HG03558 (cell line): ENCODE data around the gene FOXC1.

Source experiments
- ATAC-seq: cut with Tn5 transposase; IDR thresholded peaks from one replicate; pipeline ENCODE4 v1.9.1; 2021; ENCODE audit warnings: moderate number of reproducible peaks; ENCODE audit not compliant: unreplicated experiment; ENCODE audit errors: extremely low read depth

FOXC1 gene

DNA sequence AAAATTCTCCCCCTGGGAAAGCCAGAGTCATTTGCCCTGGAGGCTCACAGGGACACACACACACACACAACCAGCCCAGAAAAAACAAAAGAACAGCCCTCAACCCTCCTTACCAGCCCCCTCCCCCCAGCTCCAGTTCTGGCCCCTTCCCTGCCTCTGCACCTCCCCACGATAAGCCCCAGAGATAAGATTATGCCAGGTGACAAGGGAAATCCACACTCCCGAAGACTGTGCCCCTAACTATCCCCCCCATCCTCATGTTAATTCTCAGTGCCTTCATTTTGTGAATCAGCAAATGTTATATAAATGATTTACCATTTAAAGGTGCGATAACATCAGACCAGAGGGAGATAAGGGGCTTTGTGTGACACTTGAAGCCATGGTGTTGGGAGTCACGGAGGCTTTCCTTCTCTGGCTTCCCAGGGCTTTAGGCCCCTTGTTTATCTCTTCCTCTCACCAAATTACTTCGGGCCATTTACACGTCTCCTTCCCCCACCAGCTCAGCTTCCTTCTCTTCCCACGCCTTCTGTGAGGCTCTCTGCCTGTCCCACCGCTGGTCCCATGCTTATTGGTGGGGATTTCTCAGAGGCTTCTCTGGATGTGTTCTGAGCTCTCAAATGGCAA, 12.5 kb upstream of the FOXC1 start:
- ATAC-seq = no peak

GRCh38 chr6:1597924-1598323, 11.8 kb upstream of the FOXC1 start:
- no peak for ATAC-seq

DNA sequence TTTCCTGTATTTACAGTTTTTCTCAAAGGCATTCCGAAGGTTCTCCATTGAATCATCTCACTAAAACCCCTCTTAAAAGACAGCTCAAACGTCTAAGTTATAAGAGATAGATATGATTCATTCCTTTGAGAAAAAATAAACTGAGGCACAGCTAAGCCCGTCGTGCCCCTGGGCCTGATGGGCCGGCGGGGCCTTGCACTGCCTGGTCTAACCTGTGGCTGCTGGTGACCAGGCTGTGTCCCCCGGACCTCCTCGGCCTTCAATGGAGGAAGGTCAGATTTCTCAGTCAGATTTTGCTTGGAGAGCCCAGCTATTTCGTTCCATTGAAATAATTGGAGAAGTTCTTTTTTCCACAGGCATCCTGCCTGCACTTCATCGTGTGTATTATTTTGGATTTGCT, 11.3 kb upstream of the FOXC1 start:
- no peak for ATAC-seq

GRCh38 chr6:1598886-1599285, 10.8 kb upstream of the FOXC1 start:
- ATAC-seq = no peak

DNA sequence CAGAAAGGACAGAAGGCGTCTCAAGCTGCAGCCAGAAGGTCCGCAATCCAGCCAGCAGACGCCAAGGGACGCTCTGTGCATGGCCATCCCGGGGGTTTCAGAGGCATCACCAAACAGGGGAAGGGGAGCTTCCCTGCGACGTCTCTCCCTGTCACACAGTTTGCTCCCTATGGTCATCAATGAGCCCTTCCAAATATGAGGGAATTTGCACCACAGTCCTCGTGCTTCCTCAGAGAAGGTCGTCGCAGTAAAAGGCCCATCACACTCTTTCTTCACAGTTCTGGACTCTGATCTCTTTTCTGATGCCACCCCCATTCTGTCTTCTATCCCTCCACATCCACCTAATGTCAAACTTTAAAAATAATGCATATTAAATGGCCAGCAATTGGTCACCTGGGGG, 10.2 kb upstream of the FOXC1 start:
- ATAC-seq = no peak

- ATAC-seq = no peak
Observed at GRCh38 chr6:1600063-1600763, 9.5 kb upstream of the FOXC1 start.

- ATAC-seq = no peak
Observed at GRCh38 chr6:1600764-1601157, 9.0 kb upstream of the FOXC1 start.

DNA sequence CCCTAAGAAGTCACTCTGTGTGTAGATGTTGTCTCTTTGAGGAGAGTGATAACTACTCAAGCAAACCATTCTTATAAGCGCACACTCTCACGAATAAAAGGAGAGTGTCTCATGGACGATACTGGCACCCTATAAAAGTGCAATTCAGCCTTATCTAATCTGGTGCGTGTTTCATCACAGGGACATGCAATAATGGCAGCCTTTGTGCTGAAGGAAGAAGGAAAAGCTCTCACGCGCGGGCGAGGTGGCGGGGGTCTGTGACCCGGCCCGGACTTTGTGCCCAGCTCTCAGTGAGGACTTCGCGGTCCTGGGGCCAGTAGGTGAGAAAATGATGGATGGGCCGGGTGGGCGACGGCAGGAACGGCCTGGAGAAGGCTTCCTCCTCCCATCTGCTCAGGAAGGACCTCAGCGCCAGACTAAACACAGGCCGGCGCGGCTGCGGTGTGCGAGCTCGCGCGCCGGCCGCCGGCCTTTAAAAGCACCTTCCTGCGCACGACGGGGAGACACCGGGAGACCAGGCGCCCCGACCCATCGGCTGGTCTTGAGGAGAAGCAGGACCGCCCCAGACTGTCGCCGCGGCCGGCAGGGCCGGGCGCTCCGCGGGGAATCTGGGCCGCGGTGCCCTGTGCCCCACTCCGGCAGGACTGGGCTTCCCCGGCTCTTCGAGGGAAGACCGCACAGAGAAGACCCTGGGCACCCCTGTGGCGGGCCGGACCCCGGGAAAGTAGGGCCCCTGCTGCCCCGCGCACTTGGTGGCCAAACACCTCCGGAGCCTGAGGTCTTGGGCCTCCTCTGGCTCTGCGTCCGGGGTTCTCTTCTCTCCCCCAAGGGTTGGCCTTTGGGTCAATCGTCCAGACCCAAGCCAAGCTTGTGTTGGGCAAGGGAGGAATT, 8.3 kb upstream of the FOXC1 start:
- ATAC-seq = no peak

DNA sequence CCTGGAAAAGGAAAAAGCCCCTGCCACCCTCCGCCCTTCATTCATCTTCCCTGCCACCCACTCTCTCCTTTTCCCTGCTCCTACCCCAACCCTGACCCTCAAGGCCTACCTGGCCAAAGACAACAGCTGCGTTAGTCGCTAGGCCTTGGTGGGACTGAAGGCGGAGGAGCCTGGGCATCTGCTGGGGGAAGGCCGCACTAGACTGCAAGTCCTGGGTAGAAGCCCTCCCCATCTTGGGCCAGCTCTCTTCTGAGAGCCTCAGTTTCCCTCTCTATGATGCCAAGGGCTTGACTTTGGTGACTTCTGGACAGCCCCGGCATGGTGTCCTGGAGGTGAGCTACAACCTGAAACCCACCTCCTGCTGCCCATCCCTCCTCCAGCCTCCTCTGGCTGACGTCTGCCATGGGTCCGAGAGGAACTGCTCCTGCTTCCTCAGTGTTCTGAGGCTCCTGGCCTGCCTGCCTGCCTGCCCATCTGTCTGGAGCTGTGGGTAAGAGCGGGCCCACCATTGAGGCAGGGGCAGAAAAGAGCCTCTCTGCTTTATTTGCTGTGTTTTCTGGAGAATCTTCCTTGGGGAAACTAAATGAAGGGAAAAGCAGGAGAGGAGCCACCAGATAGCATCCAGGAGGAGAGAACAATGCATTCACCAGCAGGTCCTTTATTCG, 7.5 kb upstream of the FOXC1 start:
- no peak for ATAC-seq

GRCh38 chr6:1603708-1604107, 6.0 kb upstream of the FOXC1 start:
- no peak for ATAC-seq

DNA sequence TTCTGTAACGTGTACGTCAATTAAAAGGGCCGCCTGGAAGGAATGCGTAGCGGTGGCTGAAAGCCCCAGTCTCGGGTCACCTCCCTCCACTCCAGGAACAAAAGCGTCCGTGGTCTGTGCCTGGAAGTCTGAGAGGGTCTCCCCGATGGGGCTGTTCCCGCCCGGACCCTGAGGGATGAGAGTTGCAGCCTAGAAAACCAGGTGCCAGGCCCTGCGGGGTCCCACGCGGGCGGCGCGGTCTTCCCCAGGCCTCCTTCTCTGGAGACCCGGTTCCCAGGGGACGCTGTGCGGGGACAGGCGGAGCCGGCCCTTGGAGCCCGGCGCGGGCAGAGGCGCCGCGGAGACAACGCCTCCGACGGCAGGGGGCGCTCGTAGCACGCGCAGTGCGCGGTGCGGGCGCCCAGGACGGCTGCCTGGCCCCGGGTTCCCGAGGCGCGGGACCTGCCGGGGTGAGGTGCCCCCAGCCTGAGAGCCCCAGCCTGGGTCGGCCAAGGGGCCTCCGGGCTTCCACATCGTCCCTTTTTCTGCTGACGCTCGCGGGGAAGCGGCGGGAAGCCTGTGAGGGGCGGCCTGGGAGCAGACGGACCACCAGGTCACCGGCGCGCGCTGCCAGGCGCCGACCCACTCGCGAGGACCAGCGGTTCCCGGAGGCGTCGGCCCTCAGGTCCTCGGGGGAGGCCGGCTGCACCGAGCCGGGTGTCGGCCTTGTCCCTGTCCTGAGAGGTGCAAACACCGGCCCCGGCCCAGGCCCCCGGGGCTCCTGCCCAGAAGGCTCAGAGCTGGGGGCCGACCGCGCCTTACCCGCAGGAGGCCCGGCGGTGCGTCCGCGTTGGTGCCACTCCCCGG, 5.3 kb upstream of the FOXC1 start:
- no peak for ATAC-seq

GRCh38 chr6:1605004-1605892, 4.5 kb upstream of the FOXC1 start:
- ATAC-seq = no peak

DNA sequence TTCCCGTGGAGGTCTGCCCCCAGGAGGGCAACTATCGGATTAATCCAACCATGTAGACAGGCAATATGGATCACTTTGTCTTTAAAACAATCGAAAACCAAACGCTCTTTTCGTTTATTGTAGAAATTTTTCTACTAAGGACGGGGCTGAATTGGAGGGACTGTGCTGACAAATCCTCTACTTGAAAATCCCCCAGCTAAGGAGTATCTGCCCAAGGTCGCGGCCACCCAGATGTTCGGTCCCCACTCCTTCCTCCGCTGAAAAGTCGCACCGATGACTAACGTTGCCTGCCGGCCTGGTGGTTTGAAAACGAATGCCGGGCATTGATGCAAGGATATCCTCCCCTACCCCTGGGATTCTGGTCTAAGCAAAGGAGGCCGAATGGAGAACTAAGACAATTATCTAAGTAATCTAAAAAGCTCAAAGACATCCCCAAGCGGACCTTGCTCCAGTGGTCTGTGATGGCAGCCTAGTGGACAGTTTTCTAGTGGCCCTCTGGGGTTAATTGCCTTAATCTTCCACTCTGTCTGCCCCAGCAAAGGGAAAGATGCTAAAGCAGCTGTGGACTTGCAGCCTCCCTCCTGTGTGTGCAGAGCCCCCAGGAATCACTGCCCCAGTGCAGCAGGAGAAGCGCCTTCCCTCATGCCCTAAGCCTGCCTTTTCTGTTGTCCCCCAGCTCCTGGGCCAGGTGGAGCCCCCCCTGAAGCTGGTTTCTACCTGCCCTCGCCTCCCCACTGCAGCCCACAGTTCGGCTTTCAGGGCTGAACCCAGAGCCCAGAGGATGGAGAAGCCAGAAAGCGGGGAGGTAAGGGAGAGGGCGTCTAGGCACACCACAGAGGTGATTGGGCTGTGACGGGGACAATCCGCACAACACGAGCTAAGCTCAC, 3.6 kb upstream of the FOXC1 start:
- no peak for ATAC-seq

- no peak for ATAC-seq
Observed at GRCh38 chr6:1606780-1607515, 2.8 kb upstream of the FOXC1 start.

DNA sequence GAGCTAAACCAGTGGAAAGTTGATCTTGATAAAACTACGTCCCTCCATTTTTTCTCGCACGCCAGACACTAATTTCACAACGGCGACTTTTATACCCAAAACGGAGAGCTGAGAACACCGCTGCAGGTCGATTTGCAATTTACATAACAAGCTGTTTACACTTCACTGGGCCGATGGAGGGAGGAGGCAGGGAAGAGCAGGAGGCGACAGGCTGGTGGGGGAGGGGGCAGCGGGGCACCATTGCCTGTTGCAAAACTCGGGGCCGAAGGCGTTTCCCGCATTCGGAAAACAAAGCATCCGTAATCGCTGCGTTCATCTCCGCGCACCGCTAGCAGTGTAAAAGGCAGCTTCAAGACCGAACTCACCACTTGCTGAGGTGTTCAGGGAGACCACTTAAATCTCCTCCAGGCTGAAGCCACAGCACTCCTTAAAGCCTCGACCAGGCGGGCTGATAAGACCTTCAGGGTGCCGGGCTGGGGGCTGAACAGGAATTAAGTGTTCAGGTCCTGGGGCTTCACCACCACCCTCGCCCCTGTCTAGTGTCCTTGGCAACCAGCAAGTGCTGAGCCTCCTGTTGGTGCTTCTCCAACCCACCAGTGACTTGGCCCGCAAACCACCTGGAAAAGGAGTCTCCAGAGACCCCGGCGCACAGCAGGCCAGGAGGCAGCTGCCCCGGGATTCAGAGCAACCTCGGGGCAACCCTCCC, 2.0 kb upstream of the FOXC1 start:
- no peak for ATAC-seq

DNA sequence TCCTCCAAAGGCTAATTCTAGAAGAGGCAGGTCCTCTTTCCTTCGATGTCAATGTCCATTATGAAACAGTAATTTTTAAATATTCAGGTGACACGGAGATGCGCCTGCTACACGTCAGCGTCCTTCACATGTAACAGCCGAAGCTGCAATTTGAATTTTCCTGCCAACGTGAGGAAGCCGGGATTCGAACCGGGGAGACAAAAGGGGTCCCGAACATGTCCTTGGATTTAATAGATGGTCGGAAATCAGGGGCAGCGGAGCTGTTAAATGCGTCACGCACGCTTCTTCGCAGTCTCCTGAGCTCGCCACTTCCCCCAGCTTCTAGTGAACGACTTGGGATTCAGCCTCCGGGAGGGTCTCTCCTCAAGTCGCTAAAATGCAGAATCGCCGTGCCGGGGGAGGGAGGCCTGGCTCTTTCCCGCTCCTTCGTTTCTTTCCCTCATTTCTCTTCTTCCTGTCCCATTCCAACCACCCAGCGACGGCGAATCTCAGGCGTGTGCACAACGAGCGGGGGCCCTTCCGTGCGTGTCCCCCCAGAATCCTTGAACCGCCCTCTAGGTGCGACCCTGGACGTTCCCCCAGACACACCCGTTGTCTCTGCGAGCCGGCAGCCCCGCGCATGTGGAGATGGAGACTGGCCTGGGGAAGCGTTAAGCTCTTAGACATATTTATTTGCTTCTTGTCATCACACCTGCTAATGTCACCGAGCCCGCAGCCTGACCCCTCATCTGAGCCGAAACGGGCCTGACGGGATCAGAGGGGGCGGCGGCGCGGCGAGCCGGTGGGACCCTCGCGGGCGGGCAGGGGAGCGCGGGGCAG, 1.3 kb upstream of the FOXC1 start:
- no peak for ATAC-seq
